ENCODE results near the gene MRPS9. TPM values are rescaled to one million over a fixed set of nuclear protein-coding genes. Genes with fewer than 3 reads are reported as not detected.

Gene MRPS9
- total and polyA plus RNA-seq, 7 donors, result 13.8 to 38.5 (median 18.4) TPM

- intact Hi-C loops (cut with DNase I), result no loop called here
- Histone ChIP-seq H3K27ac (no peak overlapping the region), H3K9me3 (no peaks in the 10 kb centered on the region), H3K27me3 (no peaks in the 10 kb centered on the region), H3K4me3 (no peak overlapping the region), H3K36me3 (peaks cover 0 to 22% (median 0%) of the 10 kb centered on the region in 4 donors), H3K4me1 (no peaks in the 10 kb centered on the region)
- no peak for TF ChIP-seq CTCF (IDR thresholded peaks at IDR 0.05)
- DNase-seq, result no peak
- 92% methylated on average over 5 of the region's 5 CpGs for WGBS, 2 donors
These were observed 52.2 kb downstream of the MRPS9 start for GRCh38 chr2:105090091-105090490.

GRCh38 chr2:105092797-105093196 lies 54.9 kb downstream of the MRPS9 start:
- Histone ChIP-seq H3K36me3 (peaks cover 0 to 35% (median under 1%) of the 10 kb centered on the region in 4 donors), H3K27me3 (no peaks in the 10 kb centered on the region), H3K4me3 (no peak overlapping the region), H3K27ac (no peak overlapping the region), H3K9me3 (no peaks in the 10 kb centered on the region), H3K4me1 (no peaks in the 10 kb centered on the region)
- no peak for DNase-seq
- TF ChIP-seq POLR2A (IDR thresholded peaks at IDR 0.05) (no peak), CTCF (IDR thresholded peaks at IDR 0.05) (no peak), EP300 (IDR thresholded peaks at IDR 0.05) (no peak), POLR2AphosphoS5 (IDR thresholded peaks at IDR 0.05) (no peak)
- WGBS, 2 donors, result 91 to 92% methylated on average over 5 of the region's 5 CpGs
- intact Hi-C loops (cut with DNase I), result no loop called here

GRCh38 chr2:105099153-105099552 lies 61.3 kb downstream of the MRPS9 start:
- 94 to 97% methylated on average over 1 of the region's 1 CpG for WGBS, 2 donors
- intact Hi-C loops (cut with DNase I), result no loop called here
- peaks cover 5 to 53% (median 14%) of the 10 kb centered on the region in 4 donors for H3K36me3 ChIP-seq

GRCh38 chr2:105100046-105100840 lies 62.4 kb downstream of the MRPS9 start:
- DNase-seq, result no peak
- no peak overlapping the region for H3K4me3 ChIP-seq
- no peaks in the 10 kb centered on the region for H3K27me3 ChIP-seq
- 88 to 89% methylated on average over 9 of the region's 9 CpGs for WGBS, 2 donors
- peaks cover 5 to 45% (median 14%) of the 10 kb centered on the region in 4 donors for H3K36me3 ChIP-seq
- no peaks in the 10 kb centered on the region for H3K9me3 ChIP-seq
- no peak overlapping the region for H3K27ac ChIP-seq
- H3K4me1 ChIP-seq, result no peaks in the 10 kb centered on the region
- TF ChIP-seq POLR2AphosphoS5 (IDR thresholded peaks at IDR 0.05) (no peak), CTCF (IDR thresholded peaks at IDR 0.05) (no peak), EP300 (IDR thresholded peaks at IDR 0.05) (no peak), POLR2A (IDR thresholded peaks at IDR 0.05) (no peak)
- intact Hi-C loops (cut with DNase I), result no loop called here

More at GRCh38 chr2:105099153-105099552, 61.3 kb downstream of the MRPS9 start:
- no peak for DNase-seq
- no peaks in the 10 kb centered on the region for H3K9me3 ChIP-seq
- no peaks in the 10 kb centered on the region for H3K4me1 ChIP-seq
- no peak overlapping the region for H3K4me3 ChIP-seq
- H3K27me3 ChIP-seq, result no peaks in the 10 kb centered on the region
- H3K27ac ChIP-seq, result no peak overlapping the region
- TF ChIP-seq EP300 (IDR thresholded peaks at IDR 0.05), result no peak
- no peak for TF ChIP-seq POLR2AphosphoS5 (IDR thresholded peaks at IDR 0.05)
- TF ChIP-seq CTCF (IDR thresholded peaks at IDR 0.05), result no peak
- no peak for TF ChIP-seq POLR2A (IDR thresholded peaks at IDR 0.05)
